HepG2 (cell line): ENCODE measurements around the gene CCNA2. TPM values are rescaled to one million over a fixed set of nuclear protein-coding genes. Genes with fewer than 3 reads are reported as not detected.

Experiments
- ATF5 ChIP-seq: sonication (generic); formaldehyde crosslinking; IDR thresholded peaks from 2 replicates; pipeline ENCODE4 v1.4.0; 2020; ENCODE audit warnings: mild to moderate bottlenecking, low read depth, missing genetic modification reagents
- DMTF1 ChIP-seq: sonication (generic); formaldehyde crosslinking; IDR thresholded peaks from 2 replicates; pipeline ENCODE4 v1.4.0; 2020; ENCODE audit warnings: mild to moderate bottlenecking, missing genetic modification reagents
- HOXA9 ChIP-seq: sonication (generic); formaldehyde crosslinking; IDR thresholded peaks from 2 replicates; pipeline ENCODE4 v1.8.1; 2022; ENCODE audit warnings: missing genetic modification reagents, mild to moderate bottlenecking, moderate library complexity, borderline replicate concordance
- KDM5B ChIP-seq: sonication (generic); formaldehyde crosslinking; IDR thresholded peaks from 2 replicates; pipeline ENCODE4 v1.4.0; 2020; ENCODE audit warnings: missing genetic modification reagents, mild to moderate bottlenecking, borderline replicate concordance
- MAX ChIP-seq: IDR thresholded peaks from 2 replicates; pipeline ENCODE4 v1.6.1; 2012; ENCODE audit warnings: inconsistent platforms
- MEIS2 ChIP-seq: sonication (generic); formaldehyde crosslinking; IDR thresholded peaks from 2 replicates; pipeline ENCODE4 v1.9.0; 2021; ENCODE audit warnings: mild to moderate bottlenecking, missing genetic modification reagents
- NFATC3 ChIP-seq: sonication (generic); formaldehyde crosslinking; IDR thresholded peaks from 2 replicates; pipeline ENCODE4 v1.5.1; 2020; ENCODE audit warnings: mild to moderate bottlenecking, missing genetic modification reagents
- PTBP1 ChIP-seq: fragments of 200-400 bp; formaldehyde crosslinking; IDR thresholded peaks from 2 replicates; pipeline ENCODE4 v1.6.1; 2018; ENCODE audit warnings: low read length, low read depth; ENCODE audit not compliant: poor library complexity, severe bottlenecking
- SAP130 ChIP-seq: IDR thresholded peaks from 2 replicates; pipeline ENCODE4 v1.6.1; 2016; ENCODE audit warnings: low read depth
- SMAD9 ChIP-seq: sonication (generic); formaldehyde crosslinking; IDR thresholded peaks from 2 replicates; pipeline ENCODE4 v1.5.1; 2020; ENCODE audit warnings: mild to moderate bottlenecking, missing genetic modification reagents
- THAP11 ChIP-seq: IDR thresholded peaks from 2 replicates; pipeline ENCODE4 v1.6.1; 2016; ENCODE audit warnings: missing biosample characterization, missing genetic modification reagents
- ZFP41 ChIP-seq: sonication (generic); formaldehyde crosslinking; IDR thresholded peaks from 2 replicates; pipeline ENCODE4 v1.4.0; 2020; ENCODE audit warnings: mild to moderate bottlenecking, missing genetic modification reagents, borderline replicate concordance
- ZNF777 ChIP-seq: sonication (generic); formaldehyde crosslinking; IDR thresholded peaks from 2 replicates; pipeline ENCODE4 v1.4.0; 2020; ENCODE audit warnings: missing genetic modification reagents
- polyA plus RNA-seq, 8 experiments: library from polyadenylated mRNA; depleted of rRNA in 3 of 8; stranded (reverse) in 7 of 8; unstranded in 1 of 8; fragments of >200 nt; fragmentation: Illumina TruSeq in 4 of 8; extraction: Trizol in 4 of 8; gene quantifications; 2 replicates each; pipeline versions ENCODE4 v1.2.1 to v1.2.3, GENCODE V29; 2011 to 2016; ENCODE audit warnings: low read depth in 4 of 8, missing spikeins in 1 of 8, mixed read lengths in 1 of 8; ENCODE audit not compliant: insufficient read depth in 1 of 8
- total RNA-seq, 5 experiments: library from RNA; depleted of rRNA; stranded (reverse); fragments of >200 nt; fragmentation: Illumina TruSeq; extraction: Trizol; gene quantifications; 2 replicates each; pipeline ENCODE4 v1.2.3, GENCODE V29; 2016; ENCODE audit warnings: low read depth in 1 of 5
- TF ChIP-seq, protein P1 (sequence below), 2 experiments: sonication (generic) in 1 of 2; formaldehyde crosslinking in 1 of 2; IDR thresholded peaks; 2 replicates each; pipeline versions ENCODE4 v1.6.1 to v1.9.0; 2014 to 2022; ENCODE audit warnings: antibody characterized with exemption in 1 of 2, borderline replicate concordance in 1 of 2, inconsistent platforms in 1 of 2, low read depth in 1 of 2, missing genetic modification reagents in 1 of 2
- TF ChIP-seq, protein P2 (sequence below): sonication (generic); formaldehyde crosslinking; IDR thresholded peaks from 2 replicates; pipeline ENCODE4 v1.4.0; 2020; ENCODE audit warnings: low read depth, mild to moderate bottlenecking, missing genetic modification reagents

The CCNA2 gene
- total and polyA plus RNA-seq, 2 of the 13 experiments (the other 11 are each of a cell fraction or from before 2014, with no cell fraction given): 31.3 to 105 TPM

- TF ChIP-seq, protein P1, sequence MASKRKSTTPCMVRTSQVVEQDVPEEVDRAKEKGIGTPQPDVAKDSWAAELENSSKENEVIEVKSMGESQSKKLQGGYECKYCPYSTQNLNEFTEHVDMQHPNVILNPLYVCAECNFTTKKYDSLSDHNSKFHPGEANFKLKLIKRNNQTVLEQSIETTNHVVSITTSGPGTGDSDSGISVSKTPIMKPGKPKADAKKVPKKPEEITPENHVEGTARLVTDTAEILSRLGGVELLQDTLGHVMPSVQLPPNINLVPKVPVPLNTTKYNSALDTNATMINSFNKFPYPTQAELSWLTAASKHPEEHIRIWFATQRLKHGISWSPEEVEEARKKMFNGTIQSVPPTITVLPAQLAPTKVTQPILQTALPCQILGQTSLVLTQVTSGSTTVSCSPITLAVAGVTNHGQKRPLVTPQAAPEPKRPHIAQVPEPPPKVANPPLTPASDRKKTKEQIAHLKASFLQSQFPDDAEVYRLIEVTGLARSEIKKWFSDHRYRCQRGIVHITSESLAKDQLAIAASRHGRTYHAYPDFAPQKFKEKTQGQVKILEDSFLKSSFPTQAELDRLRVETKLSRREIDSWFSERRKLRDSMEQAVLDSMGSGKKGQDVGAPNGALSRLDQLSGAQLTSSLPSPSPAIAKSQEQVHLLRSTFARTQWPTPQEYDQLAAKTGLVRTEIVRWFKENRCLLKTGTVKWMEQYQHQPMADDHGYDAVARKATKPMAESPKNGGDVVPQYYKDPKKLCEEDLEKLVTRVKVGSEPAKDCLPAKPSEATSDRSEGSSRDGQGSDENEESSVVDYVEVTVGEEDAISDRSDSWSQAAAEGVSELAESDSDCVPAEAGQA (IDR thresholded peaks at IDR 0.05; ENCODE audit: low read depth): no peak; the same call in 1 of the 2 replicates
- TF ChIP-seq, protein P1 (CRISPR knock-in tag; IDR thresholded peaks at IDR 0.05; ENCODE audit: borderline replicate concordance): no peak
- TF ChIP-seq THAP11 (CRISPR knock-in tag) (peak; percentile 56; the same call in 1 of the 2 replicates), NFATC3 (no peak), SAP130 (CRISPR knock-in tag) (peak; percentile 77), SMAD9 (no peak), ATF5 (CRISPR knock-in tag) (no peak), DMTF1 (CRISPR knock-in tag) (no peak), ZFP41 (no peak), ZNF777 (CRISPR knock-in tag) (no peak), MAX (peak; percentile 45; the same call in 1 of the 2 replicates), MEIS2 (CRISPR knock-in tag) (no peak), PTBP1 (no peak), HOXA9 (no peak), KDM5B (CRISPR knock-in tag) (peak; percentile 62; the same call in 1 of the 2 replicates)
- TF ChIP-seq, protein P2, sequence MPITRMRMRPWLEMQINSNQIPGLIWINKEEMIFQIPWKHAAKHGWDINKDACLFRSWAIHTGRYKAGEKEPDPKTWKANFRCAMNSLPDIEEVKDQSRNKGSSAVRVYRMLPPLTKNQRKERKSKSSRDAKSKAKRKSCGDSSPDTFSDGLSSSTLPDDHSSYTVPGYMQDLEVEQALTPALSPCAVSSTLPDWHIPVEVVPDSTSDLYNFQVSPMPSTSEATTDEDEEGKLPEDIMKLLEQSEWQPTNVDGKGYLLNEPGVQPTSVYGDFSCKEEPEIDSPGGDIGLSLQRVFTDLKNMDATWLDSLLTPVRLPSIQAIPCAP (CRISPR knock-in tag): no peak
These were observed 46.4 kb upstream of the CCNA2 start, which contains the start of gene BBS7 (continued) for GRCh38 chr4:121869841-121870822.
